SK-N-SH (cell line): ENCODE measurements around the gene GAMT. TPM values are rescaled to one million over a fixed set of nuclear protein-coding genes. Genes with fewer than 3 reads are reported as not detected.
"Not testable (repeated sequence)": the region's sequence is repeated elsewhere in the genome, so short reads cannot be mapped to it uniquely, and the experiment has no call there.

Source experiments
- CTCF ChIA-PET: fragments of 300-600, 350-600 bp; formaldehyde crosslinking; extraction: SDS; loops from one replicate; lab custom pipeline; 2021; lab: Yijun Ruan, JAX
- POLR2A ChIA-PET: fragments of 350-600 bp; sonication (Branson Sonifier 250); formaldehyde crosslinking; extraction: SDS; loops from one replicate; lab custom pipeline; 2020; ENCODE audit warnings: antibody characterized with exemption, inconsistent platforms; lab: Yijun Ruan, JAX
- DNase-seq: peaks from one replicate; pipeline ENCODE4 v3.0.0; 2012
- H2AFZ ChIP-seq: fragments of 200-600 bp; sonication (generic); 2 replicates; pipeline ENCODE4 v1.8.1; 2016; ENCODE audit warnings: antibody characterized with exemption, mild to moderate bottlenecking, low read depth
- H3F3A ChIP-seq: fragments of 200-600 bp; sonication (generic); replicated peaks from 2 replicates; pipeline ENCODE3; 2016; ENCODE audit warnings: antibody characterized with exemption, mild to moderate bottlenecking; ENCODE audit not compliant: insufficient read depth
- H3K27ac ChIP-seq, 2 experiments: fragments of 200-500 bp in 1 of 2; fragments of 200-600 bp in 1 of 2; sonication (Bioruptor generic) in 1 of 2; sonication (generic), shearing (Covaris generic) in 1 of 2; 2 replicates each; pipeline versions ENCODE4 v1.5.1 to v1.6.1; 2014 to 2016; ENCODE audit warnings: low read depth in 2 of 2, inconsistent platforms in 1 of 2, low read length in 1 of 2, mild to moderate bottlenecking in 1 of 2, mixed read lengths in 1 of 2
- H3K27me3 ChIP-seq: fragments of 200-600 bp; sonication (generic), shearing (Covaris generic); 2 replicates; pipeline ENCODE4 v1.6.1; 2016; ENCODE audit warnings: mixed run types; ENCODE audit not compliant: insufficient read depth
- H3K36me3 ChIP-seq, 2 experiments: fragments of 200-500 bp in 1 of 2; fragments of 200-600 bp in 1 of 2; sonication (Bioruptor generic) in 1 of 2; sonication (generic) in 1 of 2; replicated peaks in 1 of 2; 2 replicates each; pipeline versions ENCODE3 to v1.5.1; 2014 to 2016; ENCODE audit warnings: low read length in 1 of 2, mild to moderate bottlenecking in 1 of 2; ENCODE audit not compliant: insufficient read depth in 2 of 2, control insufficient read depth in 1 of 2
- H3K4me1 ChIP-seq, 2 experiments: fragments of 200-500 bp in 1 of 2; fragments of 200-600 bp in 1 of 2; sonication (Bioruptor generic) in 1 of 2; sonication (generic), shearing (Covaris generic) in 1 of 2; 2 replicates each; pipeline versions ENCODE4 v1.5.1 to v1.6.1; 2014 to 2016; ENCODE audit warnings: low read depth in 1 of 2, low read length in 1 of 2, mixed run types in 1 of 2; ENCODE audit not compliant: insufficient read depth in 2 of 2, control insufficient read depth in 1 of 2
- H3K4me2 ChIP-seq: fragments of 200-600 bp; sonication (generic), shearing (Covaris generic); 2 replicates; pipeline ENCODE4 v1.6.1; 2017; ENCODE audit warnings: mixed run types
- H3K4me3 ChIP-seq, 2 experiments: fragments of 200-500 bp in 1 of 2; fragments of 200-600 bp in 1 of 2; sonication (Bioruptor generic) in 1 of 2; sonication (generic), shearing (Covaris generic) in 1 of 2; 2 replicates each; pipeline versions ENCODE4 v1.5.1 to v1.8.1; 2014 to 2016; ENCODE audit warnings: low read depth in 2 of 2, inconsistent platforms in 1 of 2, low read length in 1 of 2, mild to moderate bottlenecking in 1 of 2, mixed read lengths in 1 of 2, moderate library complexity in 1 of 2
- H3K79me2 ChIP-seq: fragments of 200-600 bp; sonication (generic); 2 replicates; pipeline ENCODE4 v1.8.1; 2017; ENCODE audit warnings: mild to moderate bottlenecking; ENCODE audit not compliant: insufficient read depth
- H3K9ac ChIP-seq: fragments of 200-600 bp; sonication (generic); 2 replicates; pipeline ENCODE4 v1.6.1; 2017; ENCODE audit warnings: mixed run types
- H3K9me2 ChIP-seq: fragments of 200-600 bp; sonication (generic); 2 replicates; pipeline ENCODE4 v1.6.1; 2017; ENCODE audit warnings: mixed run types
- H3K9me3 ChIP-seq: fragments of 200-600 bp; sonication (generic); 2 replicates; pipeline ENCODE4 v1.6.1; 2017; ENCODE audit warnings: mixed run types, mild to moderate bottlenecking, moderate library complexity
- H4K20me1 ChIP-seq: fragments of 200-600 bp; sonication (generic); 2 replicates; pipeline ENCODE4 v1.6.1; 2017; ENCODE audit warnings: mild to moderate bottlenecking, mixed run types; ENCODE audit not compliant: insufficient read depth
- ELF1 ChIP-seq: IDR thresholded peaks from 2 replicates; pipeline ENCODE4 v1.4.0; 2012
- FOXJ3 ChIP-seq: sonication (generic); formaldehyde crosslinking; IDR thresholded peaks from 2 replicates; pipeline ENCODE4 v1.5.1; 2020; ENCODE audit warnings: mild to moderate bottlenecking, missing genetic modification reagents
- MXI1 ChIP-seq: IDR thresholded peaks from 2 replicates; pipeline ENCODE4 v1.6.1; 2012; ENCODE audit warnings: mild to moderate bottlenecking, low read depth, low read length, improper control_type of control experiment
- POLR2AphosphoS5 ChIP-seq: IDR thresholded peaks from 2 replicates; pipeline ENCODE4 v1.6.1; 2012; ENCODE audit warnings: low read depth, low read length
- SIN3A ChIP-seq: IDR thresholded peaks from 2 replicates; pipeline ENCODE4 v1.6.1; 2012; ENCODE audit warnings: low read depth, mild to moderate bottlenecking, low read length, moderate library complexity, borderline replicate concordance
- TEAD4 ChIP-seq: IDR thresholded peaks from 2 replicates; pipeline ENCODE4 v1.4.0; 2012; ENCODE audit warnings: mild to moderate bottlenecking, borderline replicate concordance; ENCODE audit not compliant: insufficient read depth
- USF1 ChIP-seq: IDR thresholded peaks from 2 replicates; pipeline ENCODE4 v1.4.0; 2012; ENCODE audit warnings: low read depth, borderline replicate concordance
- WGBS: methylation state at CpG from one replicate; pipeline ENCODE4 v1.1.6; 2017; ENCODE audit warnings: low lambda C conversion rate; 5-methylcytosine and 5-hydroxymethylcytosine counted together
- polyA plus RNA-seq, 3 experiments: library from polyadenylated mRNA; depleted of rRNA; stranded (reverse); fragments of >200 nt; gene quantifications; 2 replicates each; pipeline ENCODE4 v1.2.3, GENCODE V29; 2012

Gene GAMT
- polyA plus RNA-seq, 1 of the 3 experiments (the other 2 are of a cell fraction) = 85.3 TPM

- WGBS = 34% methylated on average over 32 of the region's 57 CpGs
- not testable (repeated sequence) for H3K27me3 ChIP-seq, H3K9me3 ChIP-seq
- POLR2A ChIA-PET = interaction anchor here (1.1 kb wide), 1 partner anchor 171 kb away, joined by 3 read pairs; the partner anchor contains the start of gene CIRBP
- H3K9ac ChIP-seq = peak overlapping the region; percentile 96
- peaks cover 3 to 17% of the 10 kb centered on the region in 2 experiments; a peak in 3 of 4 replicates for H3K4me1 ChIP-seq
- H3K36me3 ChIP-seq = peaks cover 36% of the 10 kb centered on the region in 2 experiments
- peaks cover 43% of the 10 kb centered on the region for H3K79me2 ChIP-seq
- H3K27ac ChIP-seq = peak overlapping the region; percentile 35 to 81; a peak in 2 of 4 replicates
- 0 out of 2 replicates have a peak, but pooled peaks have one; percentile 15 for TF ChIP-seq POLR2AphosphoS5
- TF ChIP-seq, all 33 proteins: peak for 1; not testable (repeated sequence) for 32
- H3K4me3 ChIP-seq = peak overlapping the region; percentile 80 to 81
- not testable (repeated sequence) for H3K9me2 ChIP-seq, H2AFZ ChIP-seq
- H3F3A ChIP-seq = peaks cover 70% of the 10 kb centered on the region
- peaks cover 62% of the 10 kb centered on the region for H4K20me1 ChIP-seq
- DNase-seq = peak; percentile 55
- CTCF ChIA-PET = interaction anchor here (1.0 to 1.4 kb wide), 3 partner anchors 15 to 63 kb away, joined by 3 to 4 read pairs (median 3); no protein-coding TSS in a partner anchor
- H3K4me2 ChIP-seq = peak overlapping the region; percentile 97
These were observed 38.4 kb upstream of the GAMT start for GRCh38 chr19:1439525-1440417.

- H3K4me2 ChIP-seq = peak overlapping the region; percentile 97
- peaks cover 3 to 17% of the 10 kb centered on the region in 2 experiments; a peak in 3 of 4 replicates for H3K4me1 ChIP-seq
- CTCF ChIA-PET = interaction anchor here (0.7 to 1.3 kb wide), 3 partner anchors 14 to 64 kb away, joined by 3 read pairs; no protein-coding TSS in a partner anchor
- H2AFZ ChIP-seq = no peak overlapping the region
- TF ChIP-seq TEAD4 = no peak
- TF ChIP-seq SIN3A = peak; percentile 70; the same call in 1 of the 2 replicates
- TF ChIP-seq USF1 = peak; percentile 61; the same call in 1 of the 2 replicates
- no peak; the same call in 1 of the 2 replicates for TF ChIP-seq MXI1
- TF ChIP-seq ELF1 = no peak
- no peak for TF ChIP-seq POLR2AphosphoS5
- no peak for TF ChIP-seq FOXJ3
- TF ChIP-seq, all 33 proteins: peak for 2
- peak; percentile 64 for DNase-seq
- WGBS = 3% methylated on average over 18 of the region's 26 CpGs
- Histone ChIP-seq H4K20me1 (peaks cover 56% of the 10 kb centered on the region), H3K9ac (peak overlapping the region; percentile 96), H3K4me3 (peak overlapping the region; percentile 80 to 81), H3K9me3 (no peaks in the 10 kb centered on the region), H3K9me2 (no peaks in the 10 kb centered on the region), H3K36me3 (peaks cover 36 to 44% of the 10 kb centered on the region in 2 experiments), H3K27ac (peak overlapping the region; percentile 81 to 82; a peak in 3 of 4 replicates), H3K79me2 (peaks cover 43% of the 10 kb centered on the region), H3F3A (peaks cover 62% of the 10 kb centered on the region), H3K27me3 (no peaks in the 10 kb centered on the region)
- POLR2A ChIA-PET = interaction anchor here (1.1 kb wide), 1 partner anchor 170 kb away, joined by 3 read pairs; the partner anchor contains the start of gene CIRBP
These were observed 37.6 kb upstream of the GAMT start for GRCh38 chr19:1438933-1439354.
